HG02981 (cell line): Measurements from ENCODE around the gene CAMTA2.
"Not testable (repeated sequence)": the region's sequence is repeated elsewhere in the genome, so short reads cannot be mapped to it uniquely, and the experiment has no call there.

ENCODE experiments used
- ATAC-seq: cut with Tn5 transposase; IDR thresholded peaks from one replicate; pipeline ENCODE4 v1.9.1; 2021; ENCODE audit warnings: mild to moderate bottlenecking, moderate library complexity; ENCODE audit not compliant: unreplicated experiment

CAMTA2 gene

DNA sequence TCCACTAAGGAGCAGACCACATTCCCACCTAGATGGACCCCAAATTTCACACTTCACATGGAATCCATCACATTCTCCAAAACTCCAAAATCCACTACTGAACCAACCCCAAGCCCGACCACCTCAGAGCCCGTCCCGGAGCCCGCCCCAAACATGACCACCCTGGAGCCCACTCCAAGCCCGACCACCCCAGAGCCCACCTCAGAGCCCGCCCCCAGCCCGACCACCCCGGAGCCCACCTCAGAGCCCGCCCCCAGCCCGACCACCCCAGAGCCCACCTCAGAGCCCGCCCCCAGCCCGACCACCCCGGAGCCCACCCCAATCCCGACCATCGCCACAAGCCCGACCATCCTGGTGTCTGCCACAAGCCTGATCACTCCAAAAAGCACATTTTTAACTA, 53.8 kb downstream of the CAMTA2 start:
- no peak for ATAC-seq

DNA sequence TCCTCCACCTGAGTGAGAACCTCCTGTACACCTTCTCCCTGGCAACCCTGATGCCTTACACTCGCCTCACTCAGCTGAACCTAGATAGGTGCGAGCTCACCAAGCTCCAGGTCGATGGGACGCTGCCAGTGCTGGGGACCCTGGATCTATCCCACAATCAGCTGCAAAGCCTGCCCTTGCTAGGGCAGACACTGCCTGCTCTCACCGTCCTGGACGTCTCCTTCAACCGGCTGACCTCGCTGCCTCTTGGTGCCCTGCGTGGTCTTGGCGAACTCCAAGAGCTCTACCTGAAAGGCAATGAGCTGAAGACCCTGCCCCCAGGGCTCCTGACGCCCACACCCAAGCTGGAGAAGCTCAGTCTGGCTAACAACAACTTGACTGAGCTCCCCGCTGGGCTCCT, 54.7 kb downstream of the CAMTA2 start:
- no peak for ATAC-seq

DNA sequence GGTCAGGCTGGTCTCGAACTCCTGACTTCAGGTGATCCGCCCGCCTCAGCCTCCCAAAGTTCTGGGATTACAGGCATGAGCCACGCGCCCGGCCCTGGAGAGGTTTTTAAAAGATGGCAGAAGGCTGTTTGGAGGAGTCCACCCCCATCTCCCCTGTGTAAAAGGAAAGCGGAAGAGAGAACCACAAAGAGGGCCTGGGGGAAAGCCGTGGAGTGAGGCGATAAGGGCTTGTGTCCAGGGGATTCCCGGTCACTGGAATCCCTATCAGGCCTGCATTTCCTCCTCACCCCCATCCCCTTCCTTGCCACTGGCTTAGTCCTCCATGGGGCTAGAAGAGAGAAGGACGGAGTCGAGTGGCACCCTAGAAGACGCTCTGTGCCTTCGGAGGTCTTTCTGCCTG, 55.5 kb downstream of the CAMTA2 start, which contains the start of gene GP1BA:
Gene GP1BA (plus strand): TSS at position 315 of the 400 bp plus-strand sequence. CDS start 328 bp downstream, outside the sequence.
- no peak for ATAC-seq

DNA sequence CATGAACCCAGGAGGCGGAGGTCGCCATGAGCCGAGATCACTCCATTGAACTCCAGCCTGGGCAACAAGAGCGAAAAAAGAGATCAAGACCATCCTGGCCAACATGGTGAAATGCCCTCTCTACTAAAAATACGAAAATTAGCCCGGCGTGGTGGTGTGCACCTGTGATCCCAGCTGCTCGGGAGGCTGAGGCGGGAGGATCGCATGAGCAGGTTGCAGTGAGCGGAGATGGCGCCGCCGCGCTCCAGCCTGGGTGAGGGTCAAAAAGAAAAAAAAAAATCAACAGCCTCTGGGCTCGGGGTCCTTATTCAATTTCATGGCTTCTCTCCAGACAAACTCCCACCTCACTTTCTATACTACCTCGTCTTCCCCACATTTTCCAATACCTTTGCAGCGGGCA, 58.6 kb downstream of the CAMTA2 start:
- no peak for ATAC-seq

DNA sequence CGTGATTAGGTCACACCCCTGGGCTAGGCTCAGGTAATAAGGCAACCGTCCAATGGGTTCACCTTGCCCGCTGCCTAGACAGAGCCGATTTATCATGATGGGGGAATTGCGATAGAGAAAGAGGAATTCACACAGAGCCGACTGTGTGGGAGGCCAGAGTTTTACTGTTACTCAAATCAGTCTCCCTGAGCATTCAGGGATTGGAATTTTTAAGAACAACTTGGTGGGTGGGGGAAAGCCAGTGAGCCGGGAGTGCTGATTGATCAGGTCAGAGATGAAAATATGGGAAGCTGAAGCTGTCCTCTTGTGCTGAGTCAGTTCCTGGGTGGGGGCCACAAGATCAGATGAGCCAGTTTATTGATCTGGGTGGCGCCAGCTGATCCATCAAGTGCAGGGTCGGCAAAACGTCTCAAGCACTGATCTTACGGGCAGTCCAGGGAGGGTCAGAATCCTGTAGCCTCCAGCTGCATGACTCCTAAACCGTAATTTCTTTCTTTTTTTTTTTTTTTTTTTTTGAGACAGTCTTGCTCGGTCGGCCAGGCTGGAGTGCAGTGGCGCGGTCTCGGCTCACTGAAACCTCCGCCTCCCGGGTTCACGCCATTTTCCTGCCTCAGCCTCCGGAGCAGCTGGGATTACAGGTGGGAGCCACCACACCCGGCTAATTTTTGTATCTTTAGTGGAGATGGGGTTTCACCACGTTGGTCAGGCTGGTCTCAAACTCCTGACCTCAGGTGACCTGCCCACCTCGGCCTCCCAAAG, 60.7 kb downstream of the CAMTA2 start:
- not testable (repeated sequence) for ATAC-seq

DNA sequence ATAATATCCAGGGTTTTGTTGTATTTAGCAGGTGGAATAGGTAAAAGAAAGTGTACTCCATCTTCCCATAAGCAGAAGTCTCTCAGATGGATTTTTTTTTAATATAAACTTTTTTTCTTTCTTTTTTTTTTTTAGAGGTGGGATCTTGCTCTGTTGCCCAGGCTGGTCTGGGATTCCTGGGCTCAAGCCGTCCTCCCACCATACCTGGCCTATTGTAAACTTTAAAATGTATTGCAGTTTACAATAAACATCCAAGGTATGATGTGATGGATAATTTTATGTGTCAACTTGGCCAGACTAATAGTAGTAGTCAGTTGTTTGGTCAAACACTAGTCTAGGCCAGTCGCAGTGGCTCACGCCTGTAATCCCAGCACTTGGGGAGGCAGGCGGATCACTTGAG, 66.2 kb downstream of the CAMTA2 start:
- no peak for ATAC-seq

DNA sequence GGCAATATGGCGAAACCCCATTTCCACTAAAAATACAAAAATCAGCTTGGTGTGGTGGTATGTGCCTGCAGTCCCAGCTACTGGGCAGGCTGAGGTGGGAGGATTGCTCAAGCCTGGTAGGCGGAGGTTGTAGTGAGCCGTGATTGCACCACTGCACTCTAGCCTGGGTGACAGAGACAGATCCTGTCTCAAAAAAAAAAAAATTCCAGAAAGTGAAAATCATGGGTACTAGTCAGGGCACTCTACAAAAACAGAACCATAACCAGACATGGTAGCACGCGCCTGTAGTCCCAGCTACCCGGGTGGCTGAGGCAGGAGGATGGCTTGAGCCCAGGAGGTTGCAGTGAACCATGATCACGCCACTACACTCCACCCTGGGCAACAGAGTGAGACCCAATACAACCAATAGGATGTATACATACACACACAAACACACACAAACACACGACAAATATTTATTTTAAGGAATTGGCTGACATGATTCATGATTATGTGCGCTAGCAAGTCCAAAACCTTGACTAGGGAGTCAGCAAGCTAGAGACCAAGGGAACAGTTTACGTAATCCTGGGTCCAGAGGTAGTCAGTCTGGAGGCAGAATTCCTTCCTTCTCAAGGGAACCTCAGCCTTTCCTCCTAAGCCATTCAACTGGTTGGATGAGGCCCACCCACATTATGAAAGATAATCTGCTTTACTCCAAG, 67.0 kb downstream of the CAMTA2 start:
- no peak for ATAC-seq

DNA sequence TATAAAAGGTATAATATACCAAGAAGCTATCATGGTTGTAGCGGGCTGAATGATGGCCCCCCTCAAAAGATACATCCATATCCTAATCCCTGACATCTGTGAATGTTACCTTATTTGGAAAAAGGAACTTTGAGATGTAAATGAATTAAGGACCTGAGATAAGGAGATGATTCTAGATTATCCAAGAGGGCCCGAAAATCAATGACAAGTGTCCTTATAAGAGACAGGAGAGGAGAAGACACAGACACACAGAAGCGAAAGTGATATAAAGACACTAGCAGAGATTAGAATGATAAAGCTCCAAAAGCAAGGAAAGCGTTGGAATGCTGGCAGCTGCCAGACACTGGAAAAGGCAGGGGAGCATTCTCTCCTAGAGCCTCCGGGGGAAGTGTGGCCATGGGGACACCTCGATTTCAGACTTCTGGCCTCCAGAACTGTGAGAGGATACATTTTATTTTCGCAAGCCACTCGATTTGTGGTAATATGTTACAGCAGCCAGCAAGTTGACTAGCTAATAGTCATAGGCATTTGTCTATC, 67.9 kb downstream of the CAMTA2 start:
- ATAC-seq = no peak
